HepG2 (cell line): ENCODE measurements around the gene KNG1. TPM values are rescaled to one million over a fixed set of nuclear protein-coding genes. Genes with fewer than 3 reads are reported as not detected.
A peak's percentile ranks its signal among the peaks of the same experiment; 100 is the strongest.

ENCODE experiments used
- AKAP8 ChIP-seq: sonication (generic); formaldehyde crosslinking; IDR thresholded peaks from 2 replicates; pipeline ENCODE4 v1.5.1; 2020; ENCODE audit warnings: mild to moderate bottlenecking, missing genetic modification reagents
- GABPB1 ChIP-seq: IDR thresholded peaks from 2 replicates; pipeline ENCODE4 v1.6.1; 2016; ENCODE audit warnings: mild to moderate bottlenecking, missing genetic modification reagents, moderate library complexity, missing compliant biosample characterization
- HNRNPH1 ChIP-seq: fragments of 200-400 bp; formaldehyde crosslinking; optimal IDR thresholded peaks from 2 replicates; pipeline ENCODE3; 2017; ENCODE audit warnings: mild to moderate bottlenecking, low read depth, low read length
- HNRNPL ChIP-seq: fragments of 200-400 bp; formaldehyde crosslinking; IDR thresholded peaks from 2 replicates; pipeline ENCODE4 v1.6.1; 2017; ENCODE audit warnings: mild to moderate bottlenecking, low read depth, low read length
- KAT2B ChIP-seq: fragments of 150-350 bp; IDR thresholded peaks from 2 replicates; pipeline ENCODE4 v1.6.1; 2014; ENCODE audit warnings: low read depth, low read length, borderline replicate concordance
- MXI1 ChIP-seq: IDR thresholded peaks from 3 replicates; pipeline ENCODE4 v1.6.1; 2012; ENCODE audit warnings: low read depth, low read length, inconsistent platforms, borderline replicate concordance
- PHB2 ChIP-seq: fragments of 450-650 bp; IDR thresholded peaks from 2 replicates; pipeline ENCODE4 v1.6.1; 2018; ENCODE audit not compliant: partially characterized antibody
- POLR2A ChIP-seq, 2 experiments: IDR thresholded peaks; 2 replicates each; pipeline ENCODE4 v1.6.1; 2011; ENCODE audit warnings: low read depth in 2 of 2, low read length in 2 of 2, mild to moderate bottlenecking in 1 of 2, moderate library complexity in 1 of 2; ENCODE audit not compliant: insufficient read depth in 1 of 2
- PRPF4 ChIP-seq: fragments of 200-400 bp; formaldehyde crosslinking; IDR thresholded peaks from 2 replicates; pipeline ENCODE4 v1.6.1; 2016; ENCODE audit warnings: low read length, low read depth; ENCODE audit not compliant: poor library complexity, severe bottlenecking
- TERF1 ChIP-seq: sonication (generic); formaldehyde crosslinking; IDR thresholded peaks from 2 replicates; pipeline ENCODE4 v1.8.0; 2022; ENCODE audit warnings: mild to moderate bottlenecking, missing genetic modification reagents, moderate library complexity
- TFE3 ChIP-seq: IDR thresholded peaks from 2 replicates; pipeline ENCODE4 v1.6.1; 2016
- ZNF12 ChIP-seq: sonication (generic); formaldehyde crosslinking; IDR thresholded peaks from 2 replicates; pipeline ENCODE4 v1.5.0; 2020; ENCODE audit warnings: missing genetic modification reagents
- ZNF558 ChIP-seq: sonication (generic); formaldehyde crosslinking; IDR thresholded peaks from 2 replicates; pipeline ENCODE4 v1.9.0; 2022; ENCODE audit warnings: mild to moderate bottlenecking, missing genetic modification reagents, borderline replicate concordance
- ZNF75D ChIP-seq: sonication (generic); formaldehyde crosslinking; IDR thresholded peaks from 2 replicates; pipeline ENCODE4 v1.8.1; 2023; ENCODE audit warnings: missing genetic modification reagents, mild to moderate bottlenecking, borderline replicate concordance
- ZNF775 ChIP-seq: sonication (generic); formaldehyde crosslinking; IDR thresholded peaks from 2 replicates; pipeline ENCODE4 v1.4.0; 2020; ENCODE audit warnings: missing genetic modification reagents, mild to moderate bottlenecking, moderate library complexity, borderline replicate concordance
- ZSCAN9 ChIP-seq: IDR thresholded peaks from 2 replicates; pipeline ENCODE4 v1.6.1; 2016; ENCODE audit warnings: borderline replicate concordance
- polyA plus RNA-seq, 8 experiments: library from polyadenylated mRNA; depleted of rRNA in 3 of 8; stranded (reverse) in 7 of 8; unstranded in 1 of 8; fragments of >200 nt; fragmentation: Illumina TruSeq in 4 of 8; extraction: Trizol in 4 of 8; gene quantifications; 2 replicates each; pipeline versions ENCODE4 v1.2.1 to v1.2.3, GENCODE V29; 2011 to 2016; ENCODE audit warnings: low read depth in 4 of 8, missing spikeins in 1 of 8, mixed read lengths in 1 of 8; ENCODE audit not compliant: insufficient read depth in 1 of 8
- total RNA-seq, 5 experiments: library from RNA; depleted of rRNA; stranded (reverse); fragments of >200 nt; fragmentation: Illumina TruSeq; extraction: Trizol; gene quantifications; 2 replicates each; pipeline ENCODE4 v1.2.3, GENCODE V29; 2016; ENCODE audit warnings: low read depth in 1 of 5
- TF ChIP-seq, protein P1 (sequence below): sonication (generic); formaldehyde crosslinking; IDR thresholded peaks from 2 replicates; pipeline ENCODE4 v1.5.1; 2020; ENCODE audit warnings: missing genetic modification reagents, mild to moderate bottlenecking, borderline replicate concordance
- TF ChIP-seq, protein P2 (sequence below): IDR thresholded peaks from 2 replicates; pipeline ENCODE4 v1.6.1; 2016; ENCODE audit warnings: missing genetic modification reagents, missing compliant biosample characterization
- TF ChIP-seq, protein P3 (sequence below): sonication (generic); formaldehyde crosslinking; IDR thresholded peaks from 2 replicates; pipeline ENCODE4 v1.4.0; 2020; ENCODE audit warnings: mild to moderate bottlenecking, missing genetic modification reagents

The KNG1 gene
- total and polyA plus RNA-seq, 2 of the 13 experiments (the other 11 are each of a cell fraction or from before 2014, with no cell fraction given), result 6.5 to 7.0 TPM

DNA sequence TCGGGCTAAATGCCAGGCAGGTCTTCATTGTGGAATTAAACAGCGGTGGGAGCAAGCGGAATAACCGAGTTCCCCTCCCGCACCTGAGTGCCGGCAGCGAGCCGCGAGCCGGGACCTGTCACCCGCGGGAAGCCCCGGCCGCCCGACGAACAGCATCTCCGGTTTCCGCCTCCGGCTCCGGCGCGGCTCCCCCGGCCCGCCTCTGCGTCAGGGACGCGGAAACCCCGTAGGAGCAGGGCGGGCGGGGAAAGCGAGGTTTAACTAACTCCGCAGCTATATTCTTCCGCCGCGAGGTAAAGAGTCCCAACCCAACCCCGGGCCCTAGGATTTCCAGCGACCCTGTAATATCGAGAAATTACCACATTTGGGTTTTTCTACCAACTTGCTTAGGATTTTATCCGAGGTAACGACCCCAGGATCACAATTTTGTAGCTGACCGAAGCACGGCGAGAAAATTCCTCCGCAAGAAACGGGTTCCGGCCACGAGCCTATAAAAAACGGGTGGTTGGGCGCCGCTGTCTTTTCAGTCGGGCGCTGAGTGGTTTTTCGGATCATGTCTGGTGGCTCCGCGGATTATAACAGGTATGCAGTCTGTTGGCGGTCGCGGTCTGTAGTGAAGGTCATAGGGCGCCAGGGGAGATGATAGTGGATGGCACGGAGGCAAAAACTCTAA, 66.0 kb downstream of the KNG1 start, which contains the start of gene EIF4A2 (continued):
- TF ChIP-seq, protein P1, sequence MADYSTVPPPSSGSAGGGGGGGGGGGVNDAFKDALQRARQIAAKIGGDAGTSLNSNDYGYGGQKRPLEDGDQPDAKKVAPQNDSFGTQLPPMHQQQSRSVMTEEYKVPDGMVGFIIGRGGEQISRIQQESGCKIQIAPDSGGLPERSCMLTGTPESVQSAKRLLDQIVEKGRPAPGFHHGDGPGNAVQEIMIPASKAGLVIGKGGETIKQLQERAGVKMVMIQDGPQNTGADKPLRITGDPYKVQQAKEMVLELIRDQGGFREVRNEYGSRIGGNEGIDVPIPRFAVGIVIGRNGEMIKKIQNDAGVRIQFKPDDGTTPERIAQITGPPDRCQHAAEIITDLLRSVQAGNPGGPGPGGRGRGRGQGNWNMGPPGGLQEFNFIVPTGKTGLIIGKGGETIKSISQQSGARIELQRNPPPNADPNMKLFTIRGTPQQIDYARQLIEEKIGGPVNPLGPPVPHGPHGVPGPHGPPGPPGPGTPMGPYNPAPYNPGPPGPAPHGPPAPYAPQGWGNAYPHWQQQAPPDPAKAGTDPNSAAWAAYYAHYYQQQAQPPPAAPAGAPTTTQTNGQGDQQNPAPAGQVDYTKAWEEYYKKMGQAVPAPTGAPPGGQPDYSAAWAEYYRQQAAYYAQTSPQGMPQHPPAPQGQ (CRISPR knock-in tag), result no peak
- no peak for TF ChIP-seq KAT2B
- no peak for TF ChIP-seq TERF1 (CRISPR knock-in tag)
- TF ChIP-seq ZSCAN9 (CRISPR knock-in tag), result no peak; the same call in none of the 2 replicates
- TF ChIP-seq ZNF75D (CRISPR knock-in tag), result peak; percentile 86; the same call in 1 of the 2 replicates
- no peak for TF ChIP-seq HNRNPH1
- TF ChIP-seq, protein P2, sequence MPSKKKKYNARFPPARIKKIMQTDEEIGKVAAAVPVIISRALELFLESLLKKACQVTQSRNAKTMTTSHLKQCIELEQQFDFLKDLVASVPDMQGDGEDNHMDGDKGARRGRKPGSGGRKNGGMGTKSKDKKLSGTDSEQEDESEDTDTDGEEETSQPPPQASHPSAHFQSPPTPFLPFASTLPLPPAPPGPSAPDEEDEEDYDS, result peak; percentile 93
- TF ChIP-seq AKAP8 (CRISPR knock-in tag), result 0 out of 2 replicates have a peak, but pooled peaks have one; percentile 39
- TF ChIP-seq MXI1, result peak; percentile 3; the same call in 2 of the 3 replicates
- TF ChIP-seq ZNF12 (CRISPR knock-in tag), result peak; percentile 6; the same call in 1 of the 2 replicates
- peak; percentile 59 for TF ChIP-seq HNRNPL
- no peak; the same call in 1 of the 2 replicates for TF ChIP-seq TFE3 (CRISPR knock-in tag)
- TF ChIP-seq PHB2, result no peak
- TF ChIP-seq, protein P3, sequence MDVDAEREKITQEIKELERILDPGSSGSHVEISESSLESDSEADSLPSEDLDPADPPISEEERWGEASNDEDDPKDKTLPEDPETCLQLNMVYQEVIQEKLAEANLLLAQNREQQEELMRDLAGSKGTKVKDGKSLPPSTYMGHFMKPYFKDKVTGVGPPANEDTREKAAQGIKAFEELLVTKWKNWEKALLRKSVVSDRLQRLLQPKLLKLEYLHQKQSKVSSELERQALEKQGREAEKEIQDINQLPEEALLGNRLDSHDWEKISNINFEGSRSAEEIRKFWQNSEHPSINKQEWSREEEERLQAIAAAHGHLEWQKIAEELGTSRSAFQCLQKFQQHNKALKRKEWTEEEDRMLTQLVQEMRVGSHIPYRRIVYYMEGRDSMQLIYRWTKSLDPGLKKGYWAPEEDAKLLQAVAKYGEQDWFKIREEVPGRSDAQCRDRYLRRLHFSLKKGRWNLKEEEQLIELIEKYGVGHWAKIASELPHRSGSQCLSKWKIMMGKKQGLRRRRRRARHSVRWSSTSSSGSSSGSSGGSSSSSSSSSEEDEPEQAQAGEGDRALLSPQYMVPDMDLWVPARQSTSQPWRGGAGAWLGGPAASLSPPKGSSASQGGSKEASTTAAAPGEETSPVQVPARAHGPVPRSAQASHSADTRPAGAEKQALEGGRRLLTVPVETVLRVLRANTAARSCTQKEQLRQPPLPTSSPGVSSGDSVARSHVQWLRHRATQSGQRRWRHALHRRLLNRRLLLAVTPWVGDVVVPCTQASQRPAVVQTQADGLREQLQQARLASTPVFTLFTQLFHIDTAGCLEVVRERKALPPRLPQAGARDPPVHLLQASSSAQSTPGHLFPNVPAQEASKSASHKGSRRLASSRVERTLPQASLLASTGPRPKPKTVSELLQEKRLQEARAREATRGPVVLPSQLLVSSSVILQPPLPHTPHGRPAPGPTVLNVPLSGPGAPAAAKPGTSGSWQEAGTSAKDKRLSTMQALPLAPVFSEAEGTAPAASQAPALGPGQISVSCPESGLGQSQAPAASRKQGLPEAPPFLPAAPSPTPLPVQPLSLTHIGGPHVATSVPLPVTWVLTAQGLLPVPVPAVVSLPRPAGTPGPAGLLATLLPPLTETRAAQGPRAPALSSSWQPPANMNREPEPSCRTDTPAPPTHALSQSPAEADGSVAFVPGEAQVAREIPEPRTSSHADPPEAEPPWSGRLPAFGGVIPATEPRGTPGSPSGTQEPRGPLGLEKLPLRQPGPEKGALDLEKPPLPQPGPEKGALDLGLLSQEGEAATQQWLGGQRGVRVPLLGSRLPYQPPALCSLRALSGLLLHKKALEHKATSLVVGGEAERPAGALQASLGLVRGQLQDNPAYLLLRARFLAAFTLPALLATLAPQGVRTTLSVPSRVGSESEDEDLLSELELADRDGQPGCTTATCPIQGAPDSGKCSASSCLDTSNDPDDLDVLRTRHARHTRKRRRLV (CRISPR knock-in tag), result no peak; the same call in 1 of the 2 replicates
- TF ChIP-seq GABPB1 (CRISPR knock-in tag), result peak; percentile 92
- TF ChIP-seq POLR2A (IDR thresholded peaks at IDR 0.05; ENCODE audit: insufficient read depth in 1 of 2, low read depth in 2 of 2, low read length in 2 of 2), result peak; percentile 88 to 99
- TF ChIP-seq ZNF775 (CRISPR knock-in tag), result peak; percentile 36
- 0 out of 2 replicates have a peak, but pooled peaks have one; percentile 71 for TF ChIP-seq ZNF558 (CRISPR knock-in tag)
- no peak for TF ChIP-seq PRPF4
